Upper lobe of right lung (tissue), 1 donor: ENCODE results near the gene DMAC2. TPM values are rescaled to one million over a fixed set of nuclear protein-coding genes. Genes with fewer than 3 reads are reported as not detected.

Experiments
- ATAC-seq: fragments of 200-7000 bp; cut with Tn5 transposase; one replicate; pipeline ENCODE4 v1.9.1; 2020; ENCODE audit warnings: mild to moderate bottlenecking, moderate library complexity
- DNase-seq: peaks from one replicate; pipeline ENCODE4 v3.0.0-alpha.2; 2020
- H3K27ac ChIP-seq: fragments of 200-600 bp; one replicate; pipeline ENCODE4 v1.8.0; 2022
- H3K27me3 ChIP-seq: fragments of 200-600 bp; one replicate; pipeline ENCODE4 v1.8.0; 2022; ENCODE audit warnings: mild to moderate bottlenecking
- H3K36me3 ChIP-seq: fragments of 200-600 bp; one replicate; pipeline ENCODE4 v1.8.0; 2022
- H3K4me1 ChIP-seq: fragments of 200-600 bp; one replicate; pipeline ENCODE4 v1.8.0; 2022
- H3K4me3 ChIP-seq: fragments of 200-600 bp; one replicate; pipeline ENCODE4 v1.8.0; 2022; ENCODE audit warnings: mild to moderate bottlenecking
- H3K9me3 ChIP-seq: fragments of 200-600 bp; one replicate; pipeline ENCODE4 v1.8.0; 2022
- intact Hi-C: fragments of 100-400 bp; cut with DNase I; formaldehyde crosslinking; loops from one replicate; pipeline ENCODE4 v1.11.0; 2022
- total RNA-seq: library from RNA; stranded (reverse); fragmentation: NEBNext Ultra II Directional; extraction: Animal tissue kit (Norgen Biotek cat#: 25700); gene quantifications from one replicate; pipeline ENCODE4 v1.2.1, GENCODE V29; 2021
- TF ChIP-seq, protein P1 (sequence below): fragments of 200-600 bp; IDR thresholded peaks from one replicate; pipeline ENCODE4 v1.8.0; 2022; ENCODE audit warnings: antibody characterized with exemption
- donor health status: DM: no; HTN: yes; CAD: no; lungs with severe emphysema.

DMAC2 gene
- total RNA-seq, 1 donor from 2014 or later: 54.9 TPM

- no peaks in the 10 kb centered on the region for H3K27me3 ChIP-seq
- DNase-seq (peak; percentile 89), ATAC-seq (peak; percentile 89)
- H3K4me1 ChIP-seq: peaks cover 31% of the 10 kb centered on the region
- no peak overlapping the region for H3K4me3 ChIP-seq
- peak overlapping the region; percentile 42 for H3K27ac ChIP-seq
- H3K36me3 ChIP-seq: peaks cover 76% of the 10 kb centered on the region
- TF ChIP-seq, protein P1, sequence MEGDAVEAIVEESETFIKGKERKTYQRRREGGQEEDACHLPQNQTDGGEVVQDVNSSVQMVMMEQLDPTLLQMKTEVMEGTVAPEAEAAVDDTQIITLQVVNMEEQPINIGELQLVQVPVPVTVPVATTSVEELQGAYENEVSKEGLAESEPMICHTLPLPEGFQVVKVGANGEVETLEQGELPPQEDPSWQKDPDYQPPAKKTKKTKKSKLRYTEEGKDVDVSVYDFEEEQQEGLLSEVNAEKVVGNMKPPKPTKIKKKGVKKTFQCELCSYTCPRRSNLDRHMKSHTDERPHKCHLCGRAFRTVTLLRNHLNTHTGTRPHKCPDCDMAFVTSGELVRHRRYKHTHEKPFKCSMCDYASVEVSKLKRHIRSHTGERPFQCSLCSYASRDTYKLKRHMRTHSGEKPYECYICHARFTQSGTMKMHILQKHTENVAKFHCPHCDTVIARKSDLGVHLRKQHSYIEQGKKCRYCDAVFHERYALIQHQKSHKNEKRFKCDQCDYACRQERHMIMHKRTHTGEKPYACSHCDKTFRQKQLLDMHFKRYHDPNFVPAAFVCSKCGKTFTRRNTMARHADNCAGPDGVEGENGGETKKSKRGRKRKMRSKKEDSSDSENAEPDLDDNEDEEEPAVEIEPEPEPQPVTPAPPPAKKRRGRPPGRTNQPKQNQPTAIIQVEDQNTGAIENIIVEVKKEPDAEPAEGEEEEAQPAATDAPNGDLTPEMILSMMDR: no peak
- intact Hi-C loops: no loop called here
- no peaks in the 10 kb centered on the region for H3K9me3 ChIP-seq
Observed at GRCh38 chr19:41416194-41416674, 23.5 kb downstream of the DMAC2 start.

DNA sequence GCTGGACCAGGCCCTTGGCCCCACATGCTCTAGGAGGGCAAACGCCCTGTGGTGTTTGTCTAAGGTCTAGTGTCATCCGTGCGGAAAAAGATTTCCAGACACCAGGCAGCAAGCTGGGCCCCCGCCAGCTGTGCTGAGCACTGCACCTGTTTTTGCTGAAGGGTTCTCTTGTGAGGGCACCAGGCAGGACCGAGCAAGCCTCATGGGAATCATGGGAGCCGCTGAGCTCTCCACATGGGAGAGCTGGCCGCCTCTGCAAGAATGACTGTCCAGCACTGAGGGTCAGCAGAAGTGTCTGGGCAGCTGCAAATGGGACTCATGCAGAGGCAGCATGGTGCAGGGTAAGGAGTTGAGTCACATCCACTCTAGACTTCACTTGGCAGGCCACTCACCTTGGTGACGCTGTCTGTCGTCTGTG, 24.5 kb downstream of the DMAC2 start:
- H3K4me1 ChIP-seq: peaks cover 31% of the 10 kb centered on the region
- no peak for DNase-seq
- no peak overlapping the region for H3K4me3 ChIP-seq
- no peaks in the 10 kb centered on the region for H3K27me3 ChIP-seq
- TF ChIP-seq, protein P1: no peak
- peak; percentile 5 for ATAC-seq
- H3K9me3 ChIP-seq: no peaks in the 10 kb centered on the region
- intact Hi-C loops: no loop called here
- peak overlapping the region; percentile 42 for H3K27ac ChIP-seq
- peaks cover 74% of the 10 kb centered on the region for H3K36me3 ChIP-seq

- intact Hi-C loops: no loop called here
- peaks cover 32% of the 10 kb centered on the region for H3K4me1 ChIP-seq
- DNase-seq: no peak
- no peak overlapping the region for H3K4me3 ChIP-seq
- no peak for ATAC-seq
- H3K36me3 ChIP-seq: peaks cover 68% of the 10 kb centered on the region
- TF ChIP-seq, protein P1: no peak
- no peaks in the 10 kb centered on the region for H3K27me3 ChIP-seq
- peak overlapping the region; percentile 42 for H3K27ac ChIP-seq
- H3K9me3 ChIP-seq: no peaks in the 10 kb centered on the region
Observed at GRCh38 chr19:41414461-41414860, 25.3 kb downstream of the DMAC2 start.

DNA sequence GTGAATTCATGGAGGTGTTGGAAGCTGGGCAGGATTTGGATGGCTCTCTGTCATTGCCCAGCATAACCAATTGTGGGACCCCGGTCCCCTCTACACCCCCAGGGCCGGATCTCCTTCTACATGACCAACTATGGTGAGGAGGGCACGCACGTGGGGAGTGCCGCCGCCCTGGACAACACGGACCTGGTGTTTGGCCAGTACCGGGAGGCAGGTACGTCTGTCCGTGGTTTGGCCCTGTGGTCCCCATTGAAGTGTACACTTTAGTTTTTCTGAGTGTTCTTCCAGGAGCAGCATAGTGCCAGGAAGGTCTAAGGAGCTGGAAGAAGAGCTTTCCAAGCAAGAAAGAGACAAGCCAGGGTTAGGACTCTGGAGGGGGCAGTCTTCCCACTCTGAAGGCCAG, 25.8 kb downstream of the DMAC2 start:
- H3K27ac ChIP-seq: no peak overlapping the region
- ATAC-seq (peak; percentile 6), DNase-seq (no peak)
- H3K9me3 ChIP-seq: no peaks in the 10 kb centered on the region
- no peaks in the 10 kb centered on the region for H3K27me3 ChIP-seq
- peaks cover 37% of the 10 kb centered on the region for H3K4me1 ChIP-seq
- intact Hi-C loops: no loop called here
- TF ChIP-seq, protein P1: no peak
- H3K36me3 ChIP-seq: peaks cover 63% of the 10 kb centered on the region
- H3K4me3 ChIP-seq: no peak overlapping the region

DNA sequence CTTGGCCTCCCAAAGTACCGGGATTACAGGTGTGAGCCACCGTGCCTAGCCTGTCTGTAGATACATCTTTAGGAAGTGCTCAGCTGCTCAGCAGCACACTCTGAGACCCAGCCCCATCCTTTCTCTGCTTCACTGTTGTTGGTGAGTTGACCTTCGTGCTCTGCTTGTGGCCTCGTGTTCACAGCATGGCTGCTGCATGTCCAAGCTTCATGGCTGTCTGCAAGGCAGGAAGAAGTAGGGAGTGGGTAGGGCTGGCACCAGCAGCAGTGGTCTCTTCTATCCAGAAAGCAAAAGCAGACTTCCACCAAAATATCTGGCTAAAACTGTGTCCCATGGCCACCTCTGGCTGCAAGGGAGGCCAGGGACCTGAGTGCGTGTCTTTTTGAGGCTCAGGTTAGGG, 26.8 kb downstream of the DMAC2 start:
- ATAC-seq (no peak), DNase-seq (no peak)
- TF ChIP-seq, protein P1: no peak
- no peaks in the 10 kb centered on the region for H3K9me3 ChIP-seq
- H3K36me3 ChIP-seq: peaks cover 53% of the 10 kb centered on the region
- no peak overlapping the region for H3K27ac ChIP-seq
- H3K4me1 ChIP-seq: peaks cover 47% of the 10 kb centered on the region
- H3K4me3 ChIP-seq: no peak overlapping the region
- H3K27me3 ChIP-seq: no peaks in the 10 kb centered on the region
- intact Hi-C loops: no loop called here

DNA sequence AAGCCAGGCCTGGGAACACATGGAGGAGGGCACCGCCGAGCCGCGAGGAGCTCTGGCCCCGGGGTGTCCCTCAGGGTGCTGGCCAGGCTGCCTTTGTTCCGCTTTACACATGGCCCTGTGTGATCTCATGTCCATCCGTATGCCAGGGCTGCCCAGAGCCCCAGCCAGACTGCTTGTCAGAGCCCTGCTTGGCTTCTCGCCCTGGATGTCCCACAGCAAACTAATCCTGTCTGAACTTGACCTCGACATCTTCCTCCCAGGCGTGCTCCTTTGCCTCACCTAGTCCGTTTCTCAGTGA, 27.8 kb downstream of the DMAC2 start:
- H3K27me3 ChIP-seq: no peaks in the 10 kb centered on the region
- intact Hi-C loops: no loop called here
- DNase-seq (no peak), ATAC-seq (no peak)
- TF ChIP-seq, protein P1: no peak
- peaks cover 58% of the 10 kb centered on the region for H3K4me1 ChIP-seq
- H3K9me3 ChIP-seq: no peaks in the 10 kb centered on the region
- peaks cover 45% of the 10 kb centered on the region for H3K36me3 ChIP-seq
- no peak overlapping the region for H3K4me3 ChIP-seq
- peak overlapping the region; percentile 51 for H3K27ac ChIP-seq
